ENCODE measurements around the gene SEPTIN12. TPM values are rescaled to one million over a fixed set of nuclear protein-coding genes. Genes with fewer than 3 reads are reported as not detected.

SEPTIN12 gene
- total RNA-seq, 2 donors from 2014 or later, result not detected

Other genes with a start within 250 kb of the SEPTIN12 start
- 10 to 100 TPM; 24.5 to 31.2 TPM for gene CDIP1, start 249.6 kb downstream of the SEPTIN12 start, total RNA-seq
- not detected for gene C16orf96, start 232.0 kb downstream of the SEPTIN12 start, total RNA-seq
- 10 to 100 TPM; 16.6 to 24.5 TPM for gene UBALD1, start 173.5 kb downstream of the SEPTIN12 start, total RNA-seq
- 10 to 100 TPM; 63.5 to 66.3 TPM for gene MGRN1, start 163.5 kb downstream of the SEPTIN12 start, total RNA-seq
- gene NUDT16L1, start 94.8 kb downstream of the SEPTIN12 start, total RNA-seq, result 10 to 100 TPM; 16.8 to 28.7 TPM
- gene ANKS3, start 54.1 kb downstream of the SEPTIN12 start, total RNA-seq, result 10 to 100 TPM; 14.0 to 15.7 TPM
- gene DNAAF8, start 53.8 kb downstream of the SEPTIN12 start, total RNA-seq, result not detected
- 10 to 100 TPM in 1 of 2 donors, 1 to 10 TPM in 1; 9.7 to 12.5 TPM for gene ZNF500, start 21.2 kb downstream of the SEPTIN12 start, total RNA-seq
- gene SMIM22, start 7.0 kb upstream of the SEPTIN12 start, total RNA-seq, result not detected
- 1 to 10 TPM; 8.0 to 8.8 TPM for gene ROGDI, start 14.3 kb upstream of the SEPTIN12 start, total RNA-seq
- gene GLYR1, start 58.9 kb upstream of the SEPTIN12 start, total RNA-seq, result 10 to 100 TPM; 57.8 to 97.2 TPM
- 10 to 100 TPM; 23.1 to 38.3 TPM for gene UBN1, start 59.1 kb upstream of the SEPTIN12 start, total RNA-seq
- gene PPL, start 148.8 kb upstream of the SEPTIN12 start, total RNA-seq, result not detected
- gene SEC14L5, start 170.0 kb upstream of the SEPTIN12 start, total RNA-seq, result 1 to 10 TPM in 1 of 2 donors, under 1 TPM in 1; 0.61 to 1.0 TPM
- 10 to 100 TPM in 1 of 2 donors, 1 to 10 TPM in 1; 8.5 to 18.6 TPM for gene NAGPA, start 245.6 kb upstream of the SEPTIN12 start, total RNA-seq